ENCODE data around the gene GALNT6. TPM values are rescaled to one million over a fixed set of nuclear protein-coding genes. Genes with fewer than 3 reads are reported as not detected.
A peak's percentile ranks its signal among the peaks of the same experiment; 100 is the strongest.
"Not testable (repeated sequence)": the region's sequence is repeated elsewhere in the genome, so short reads cannot be mapped to it uniquely, and the experiment has no call there.

Gene GALNT6
- total RNA-seq, 2 donors from 2014 or later = 8.0 to 9.7 TPM

GRCh38 chr12:51334764-51335163 lies 56.4 kb downstream of the GALNT6 start:
- intact Hi-C loops (cut with DNase I) = no loop called here
- no peak for DNase-seq (ENCODE audit: low spot score)

- no peak for DNase-seq (ENCODE audit: low spot score)
Measured at GRCh38 chr12:51333536-51333935, 57.7 kb downstream of the GALNT6 start.

GRCh38 chr12:51330186-51330585 lies 61.0 kb downstream of the GALNT6 start:
- intact Hi-C loops (cut with DNase I) = no loop called here
- DNase-seq (ENCODE audit: low spot score) = no peak

More at GRCh38 chr12:51333536-51333935, 57.7 kb downstream of the GALNT6 start:
- intact Hi-C loops (cut with DNase I) = no loop called here

- no peak for DNase-seq (ENCODE audit: low spot score)
- intact Hi-C loops (cut with DNase I) = no loop called here
Measured at GRCh38 chr12:51329742-51330141, 61.5 kb downstream of the GALNT6 start.

- intact Hi-C loops (cut with DNase I) = no loop called here
- DNase-seq (ENCODE audit: low spot score) = no peak
Measured at GRCh38 chr12:51328587-51328986, 62.6 kb downstream of the GALNT6 start.

- no peak for DNase-seq (ENCODE audit: low spot score)
Measured at GRCh38 chr12:51326698-51327439, 64.3 kb downstream of the GALNT6 start.

DNA sequence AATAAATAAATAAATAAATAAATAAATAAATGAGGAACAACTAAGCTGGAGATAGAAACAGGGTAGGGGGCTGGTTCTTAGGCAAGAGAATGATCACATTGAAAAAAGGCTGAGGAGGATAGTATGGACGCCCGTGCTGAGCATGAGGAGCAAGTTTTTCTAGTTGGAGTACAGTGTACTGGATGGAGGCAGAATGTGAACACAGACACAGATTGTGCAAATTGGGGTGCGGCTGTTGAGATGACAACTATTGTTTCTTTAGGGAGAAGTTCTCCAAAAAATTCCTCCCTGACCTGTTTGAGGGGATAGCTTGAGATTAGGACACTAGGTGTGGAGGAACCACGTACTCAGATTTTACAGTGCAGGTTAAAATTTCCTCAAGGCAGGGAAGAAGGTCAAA lies 66.3 kb downstream of the GALNT6 start:
- DNase-seq (ENCODE audit: low spot score) = no peak
- intact Hi-C loops (cut with DNase I) = no loop called here

More at GRCh38 chr12:51326698-51327439, 64.3 kb downstream of the GALNT6 start:
- intact Hi-C loops (cut with DNase I) = no loop called here

- peak; percentile 91 for DNase-seq (ENCODE audit: low spot score)
- intact Hi-C loops (cut with DNase I) = no loop called here
Measured at GRCh38 chr12:51323966-51324895, 67.0 kb downstream of the GALNT6 start, which contains the start of gene BIN2. TSS of gene BIN2 (minus strand) at chr12:51324174. CDS start at chr12:51324102, 72 bp downstream.

DNA sequence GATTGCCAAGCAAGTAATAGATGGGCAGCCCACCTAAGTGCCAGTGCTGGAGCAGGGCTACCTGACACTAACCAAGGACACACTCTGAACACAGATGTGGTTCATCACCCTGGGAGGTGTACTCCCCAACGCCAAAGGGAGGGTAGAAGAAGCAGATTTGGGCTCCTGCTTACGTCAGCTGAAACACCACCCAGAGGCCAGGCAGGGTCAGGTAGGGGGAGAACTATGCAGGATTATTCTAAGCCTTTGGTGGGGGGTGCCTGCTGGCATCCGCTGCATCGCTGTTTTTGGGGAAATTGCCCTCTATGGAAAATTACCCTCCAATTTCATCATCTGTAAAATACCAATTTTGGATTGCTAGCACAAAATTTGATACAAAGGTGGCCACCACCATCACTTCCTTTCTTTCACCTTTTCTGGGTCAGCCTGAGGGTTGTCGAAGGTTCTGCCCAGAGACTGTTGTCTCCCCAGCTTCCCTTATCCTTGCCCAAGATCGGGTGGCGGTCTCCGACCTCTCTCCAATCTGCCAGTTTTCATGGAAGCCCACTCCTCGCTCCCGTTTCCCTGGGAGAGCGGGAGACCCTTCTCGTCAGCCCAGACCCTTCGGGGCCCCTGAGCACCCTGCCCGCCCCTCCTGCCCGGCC lies 67.8 kb downstream of the GALNT6 start:
- intact Hi-C loops (cut with DNase I) = no loop called here
- no peak for DNase-seq (ENCODE audit: low spot score)

- intact Hi-C loops (cut with DNase I) = no loop called here
- DNase-seq (ENCODE audit: low spot score) = no peak
Measured at GRCh38 chr12:51322452-51322851, 68.8 kb downstream of the GALNT6 start.

- intact Hi-C loops (cut with DNase I) = no loop called here
Measured at GRCh38 chr12:51321882-51322281, 69.3 kb downstream of the GALNT6 start.

GRCh38 chr12:51320695-51321320 lies 70.4 kb downstream of the GALNT6 start:
- intact Hi-C loops (cut with DNase I) = no loop called here
- no peak for DNase-seq (ENCODE audit: low spot score)

More at GRCh38 chr12:51321882-51322281, 69.3 kb downstream of the GALNT6 start:
- DNase-seq (ENCODE audit: low spot score) = no peak

- intact Hi-C loops (cut with DNase I) = no loop called here
Measured at GRCh38 chr12:51320311-51320694, 70.9 kb downstream of the GALNT6 start.

GRCh38 chr12:51318846-51319599 lies 72.2 kb downstream of the GALNT6 start:
- no peak for DNase-seq (ENCODE audit: low spot score)
- intact Hi-C loops (cut with DNase I) = no loop called here

More at GRCh38 chr12:51320311-51320694, 70.9 kb downstream of the GALNT6 start:
- DNase-seq (ENCODE audit: low spot score) = no peak

DNA sequence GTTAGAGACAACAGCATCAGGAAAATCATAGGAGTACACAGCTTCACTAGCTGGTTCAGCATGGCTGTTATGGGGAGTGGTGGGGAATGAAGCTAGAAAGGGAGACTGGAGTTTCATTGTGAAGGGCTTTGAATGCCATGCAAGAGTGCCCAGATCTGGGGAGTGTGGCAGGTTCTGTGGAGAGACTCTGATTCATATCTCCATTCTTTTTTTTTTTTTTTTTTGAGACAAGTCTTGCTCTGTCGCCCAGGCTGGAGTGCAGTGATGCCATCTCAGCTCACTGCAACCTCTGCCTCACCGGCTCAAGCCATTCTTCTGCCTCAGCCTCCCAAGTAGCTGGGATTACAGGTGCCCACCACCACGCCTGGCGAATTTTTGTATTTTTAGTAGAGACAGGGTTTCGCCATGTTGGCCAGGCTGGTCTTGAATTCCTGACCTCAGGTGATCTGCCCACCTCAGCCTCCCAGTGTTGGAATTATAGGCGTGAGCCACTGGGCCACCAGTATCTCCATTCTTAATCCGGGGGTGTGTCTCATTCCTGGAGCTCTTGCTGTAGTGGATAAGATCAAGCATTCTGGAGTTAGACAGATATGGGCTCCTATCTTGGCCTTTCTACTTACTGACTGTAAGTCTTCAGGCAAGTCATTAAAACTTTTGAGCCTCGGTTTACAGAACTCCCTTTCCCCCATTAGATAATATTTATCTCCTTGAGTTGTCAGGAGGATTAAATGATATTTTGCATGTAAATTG lies 73.0 kb downstream of the GALNT6 start:
- intact Hi-C loops (cut with DNase I); DNase-seq (ENCODE audit: low spot score): not testable (repeated sequence)

GRCh38 chr12:51311389-51311788 lies 79.8 kb downstream of the GALNT6 start:
- intact Hi-C loops (cut with DNase I) = no loop called here
- no peak for DNase-seq (ENCODE audit: low spot score)

GRCh38 chr12:51307655-51308593 lies 83.3 kb downstream of the GALNT6 start:
- no peak for DNase-seq (ENCODE audit: low spot score)
- intact Hi-C loops (cut with DNase I) = no loop called here
